ENCODE results near the gene SZT2. TPM values are rescaled to one million over a fixed set of nuclear protein-coding genes. Genes with fewer than 3 reads are reported as not detected.

Gene SZT2
- total RNA-seq: 10 to 100 TPM; 66.6 to 74.3 TPM

DNA sequence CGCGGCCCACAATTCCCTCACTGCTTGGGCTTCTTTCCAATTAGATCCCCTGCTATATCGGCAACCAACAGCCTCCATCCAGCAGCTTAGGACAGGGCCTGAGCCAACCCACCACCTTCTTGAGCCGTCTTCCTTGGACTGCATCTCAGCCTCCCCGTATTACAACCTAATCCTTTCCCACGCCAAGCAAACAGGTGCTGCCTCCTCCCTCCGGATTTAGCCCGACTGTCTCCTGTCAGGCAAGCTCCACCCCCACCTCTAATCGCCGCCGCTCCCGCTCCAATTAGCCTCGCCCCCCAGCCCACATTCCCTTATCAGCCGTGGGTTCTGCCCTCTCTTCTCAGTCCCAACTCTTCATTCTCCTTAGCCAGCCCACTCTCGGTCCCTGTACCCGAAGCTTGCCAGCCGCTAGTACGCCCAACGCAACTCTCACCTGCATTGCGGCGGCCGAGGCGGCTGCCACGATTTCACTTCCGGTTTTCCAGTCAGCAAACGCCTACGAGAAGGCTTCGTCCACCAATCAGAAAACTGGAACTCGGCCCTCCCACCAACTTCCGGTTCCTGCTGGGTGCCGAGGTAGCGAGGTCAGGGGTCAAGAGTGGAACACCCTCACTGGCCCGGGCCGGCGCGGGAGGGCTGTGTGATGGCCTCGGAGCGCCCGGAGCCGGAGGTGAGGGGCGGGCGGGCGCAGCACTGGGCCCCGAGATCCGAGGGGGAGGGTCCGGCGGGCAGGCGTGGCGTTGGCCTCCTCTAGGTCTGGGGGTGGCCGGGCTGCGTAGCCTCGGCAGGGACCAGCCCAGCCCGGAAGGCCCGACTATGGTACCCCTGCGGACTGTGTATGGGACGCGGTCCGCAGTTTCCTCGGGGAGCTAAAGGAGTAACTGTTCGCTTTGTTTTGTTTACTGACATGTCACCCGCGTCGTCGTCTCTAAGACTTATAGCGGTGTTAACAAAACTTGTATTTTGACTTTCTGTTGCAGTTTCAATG, at the start of gene SZT2, which contains the start of gene MED8:
Gene SZT2, plus strand, starts transcription at position 574 of the 988 bp plus-strand sequence. Its CDS starts 70 bp downstream, at position 644.
Gene MED8, minus strand, starts transcription at position 475 of the 988 bp plus-strand sequence. Its CDS starts 36 bp downstream, at position 439.
- peak within 1 kb of the TSS; percentile 97 for H3K27ac Mint-ChIP-seq
- peak within 1 kb of the TSS; percentile 98 for H3K4me3 Mint-ChIP-seq
- H3K9me3 Mint-ChIP-seq: no peaks in the 10 kb centered on the region
- ChIA-PET POLR2A (interaction anchor here (0.6 kb wide), 1 partner anchor 163 kb away, joined by 3 read pairs; no protein-coding TSS in a partner anchor), CTCF (interaction anchor here (1.0 to 1.7 kb wide), 5 partner anchors 13 to 36 kb away, joined by 3 to 5 read pairs (median 4); no protein-coding TSS in a partner anchor)
- peak; percentile 94 for DNase-seq
- peaks cover 42% of the 10 kb centered on the region for H3K4me1 Mint-ChIP-seq
- peaks cover 22% of the 10 kb centered on the region for H3K36me3 Mint-ChIP-seq (ENCODE audit: low read depth)
- H3K27me3 Mint-ChIP-seq: no peaks in the 10 kb centered on the region

DNA sequence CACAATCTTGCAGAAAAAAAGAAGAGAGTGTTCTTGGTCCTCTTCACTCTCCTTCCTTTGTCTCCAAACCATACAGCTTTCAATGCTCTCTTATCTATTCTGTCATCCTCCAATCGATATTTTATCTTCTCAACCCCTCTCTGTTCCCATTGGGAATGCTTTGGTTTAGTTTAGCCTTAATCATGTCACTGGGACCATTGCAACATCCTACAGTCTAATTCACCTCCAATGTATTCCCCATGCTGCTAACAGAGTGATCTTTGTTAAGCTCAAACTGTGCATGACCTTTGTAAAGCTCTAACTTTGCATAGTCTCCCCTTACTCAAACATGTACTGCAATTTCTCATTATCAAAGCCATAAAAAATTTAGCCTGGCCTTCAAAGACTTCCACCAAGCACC, 49.1 kb upstream of the SZT2 start:
- Mint-ChIP-seq H3K27ac (no peak overlapping the region), H3K4me1 (no peaks in the 10 kb centered on the region), H3K36me3 (ENCODE audit: low read depth) (no peaks in the 10 kb centered on the region), H3K27me3 (no peaks in the 10 kb centered on the region), H3K4me3 (no peak overlapping the region), H3K9me3 (no peaks in the 10 kb centered on the region)
- ChIA-PET POLR2A (no interaction called here), CTCF (interaction anchor here (0.7 to 1.0 kb wide), 2 partner anchors 17 kb away, joined by 3 read pairs; no protein-coding TSS in a partner anchor)
- no peak for DNase-seq

DNA sequence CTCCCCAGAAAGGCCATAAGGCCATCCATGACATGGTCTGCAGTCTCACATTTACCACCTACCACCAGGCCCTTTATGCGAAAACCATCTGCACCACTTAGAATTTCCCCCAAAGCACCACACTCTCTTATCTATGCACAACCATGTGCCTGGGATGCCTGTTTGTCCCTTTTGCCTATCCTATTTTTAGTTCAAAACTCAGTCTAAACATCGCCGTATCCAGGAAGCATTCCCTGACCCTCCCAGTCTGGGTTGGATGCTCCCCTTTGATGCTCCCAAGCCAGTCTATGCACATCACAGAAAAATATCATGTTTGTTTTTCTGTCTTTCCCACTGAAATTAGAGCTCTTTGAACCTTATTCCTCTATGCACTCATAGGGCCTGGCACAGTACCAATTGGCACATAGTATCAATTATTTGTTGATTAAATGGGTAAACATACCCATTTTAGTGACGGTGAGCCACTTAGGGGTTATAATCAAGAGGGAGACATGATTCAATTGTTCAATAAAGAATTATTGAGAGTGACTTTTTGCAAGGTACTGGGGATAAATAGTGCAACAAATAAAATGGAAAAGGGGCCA, 45.3 kb upstream of the SZT2 start:
- DNase-seq: no peak
- ChIA-PET POLR2A (no interaction called here), CTCF (no interaction called here)
- Mint-ChIP-seq H3K4me1 (peaks cover 2% of the 10 kb centered on the region), H3K4me3 (no peak overlapping the region), H3K27me3 (no peaks in the 10 kb centered on the region), H3K36me3 (ENCODE audit: low read depth) (no peaks in the 10 kb centered on the region), H3K27ac (no peak overlapping the region), H3K9me3 (no peaks in the 10 kb centered on the region)

DNA sequence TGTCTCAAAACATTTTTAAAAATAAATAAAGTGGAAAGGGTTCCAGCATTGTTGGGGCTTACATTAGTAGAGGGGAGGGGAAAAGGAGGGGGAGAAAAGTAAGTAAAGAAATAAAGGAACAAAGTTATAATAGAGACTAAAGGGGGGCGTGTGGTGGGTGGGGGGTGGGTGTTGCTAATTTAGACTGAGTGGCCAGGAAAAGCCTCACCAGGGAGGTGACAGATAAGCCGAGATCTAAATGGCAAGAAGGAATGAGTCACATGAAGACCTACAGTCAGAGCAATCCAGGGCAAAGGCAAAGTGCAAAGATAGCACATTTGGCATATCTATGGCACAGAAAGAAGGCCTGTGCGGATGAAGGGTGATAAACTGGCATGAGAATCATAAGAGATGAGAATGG, 44.6 kb upstream of the SZT2 start:
- no peak overlapping the region for H3K4me3 Mint-ChIP-seq
- ChIA-PET CTCF (no interaction called here), POLR2A (no interaction called here)
- no peaks in the 10 kb centered on the region for H3K27me3 Mint-ChIP-seq
- H3K9me3 Mint-ChIP-seq: no peaks in the 10 kb centered on the region
- H3K27ac Mint-ChIP-seq: no peak overlapping the region
- no peak for DNase-seq
- no peaks in the 10 kb centered on the region for H3K36me3 Mint-ChIP-seq (ENCODE audit: low read depth)
- H3K4me1 Mint-ChIP-seq: peaks cover 9% of the 10 kb centered on the region

DNA sequence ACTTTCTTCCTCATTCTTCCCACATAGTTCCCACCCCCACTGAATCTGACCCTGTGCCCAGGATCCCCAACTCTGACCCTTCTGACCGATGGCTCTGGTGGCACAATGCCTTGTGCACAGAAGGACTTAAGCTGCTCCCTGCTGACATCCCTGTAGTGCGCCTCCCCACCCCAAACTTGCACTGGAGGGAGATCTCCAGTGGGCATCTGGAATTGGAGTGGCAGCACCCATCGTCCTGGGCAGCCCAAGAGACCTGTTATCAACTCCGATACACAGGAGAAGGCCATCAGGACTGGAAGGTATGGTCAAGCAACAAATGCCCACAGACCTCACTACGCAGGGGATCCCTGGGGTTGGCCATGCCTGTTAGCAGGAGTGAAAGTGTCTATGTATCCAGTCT, 43.1 kb upstream of the SZT2 start:
- Mint-ChIP-seq H3K4me3 (no peak overlapping the region), H3K4me1 (peaks cover 11% of the 10 kb centered on the region), H3K27ac (no peak overlapping the region), H3K36me3 (ENCODE audit: low read depth) (no peaks in the 10 kb centered on the region), H3K9me3 (no peaks in the 10 kb centered on the region), H3K27me3 (no peaks in the 10 kb centered on the region)
- ChIA-PET POLR2A (no interaction called here), CTCF (no interaction called here)
- DNase-seq: no peak

DNA sequence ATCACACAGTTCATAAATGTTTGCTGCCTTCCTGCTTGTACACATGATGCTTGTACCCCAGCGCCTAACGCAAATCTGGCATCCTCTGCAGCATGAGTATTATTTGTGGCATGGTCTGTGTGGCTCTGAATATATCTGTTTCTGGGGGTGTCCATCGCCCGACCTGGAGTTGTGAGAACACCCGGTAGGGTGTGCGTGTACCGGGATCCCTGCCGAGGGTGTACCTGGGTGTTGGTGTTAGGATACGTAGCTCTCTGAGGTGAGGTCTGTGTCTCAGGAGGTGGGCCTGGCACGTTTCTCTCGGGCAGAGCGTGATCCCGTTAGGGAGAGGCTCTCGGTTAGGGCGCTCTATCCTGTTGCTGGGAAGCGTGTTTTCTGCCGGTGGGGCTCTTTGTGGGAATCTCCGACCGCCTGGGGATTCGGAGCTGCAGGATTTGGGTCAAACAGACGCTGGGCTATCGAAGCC, 41.3 kb upstream of the SZT2 start:
- no peaks in the 10 kb centered on the region for H3K36me3 Mint-ChIP-seq (ENCODE audit: low read depth)
- no peak overlapping the region for H3K27ac Mint-ChIP-seq
- peaks cover 17% of the 10 kb centered on the region for H3K4me1 Mint-ChIP-seq
- no peak for DNase-seq
- ChIA-PET POLR2A (interaction anchor here (0.6 to 1.4 kb wide), 2 partner anchors 19 to 1438 kb away, joined by 3 to 4 read pairs; partner anchors contain the start of gene ELOVL1), CTCF (no interaction called here)
- H3K9me3 Mint-ChIP-seq: no peaks in the 10 kb centered on the region
- no peaks in the 10 kb centered on the region for H3K27me3 Mint-ChIP-seq
- peak overlapping the region; percentile 42 for H3K4me3 Mint-ChIP-seq

DNA sequence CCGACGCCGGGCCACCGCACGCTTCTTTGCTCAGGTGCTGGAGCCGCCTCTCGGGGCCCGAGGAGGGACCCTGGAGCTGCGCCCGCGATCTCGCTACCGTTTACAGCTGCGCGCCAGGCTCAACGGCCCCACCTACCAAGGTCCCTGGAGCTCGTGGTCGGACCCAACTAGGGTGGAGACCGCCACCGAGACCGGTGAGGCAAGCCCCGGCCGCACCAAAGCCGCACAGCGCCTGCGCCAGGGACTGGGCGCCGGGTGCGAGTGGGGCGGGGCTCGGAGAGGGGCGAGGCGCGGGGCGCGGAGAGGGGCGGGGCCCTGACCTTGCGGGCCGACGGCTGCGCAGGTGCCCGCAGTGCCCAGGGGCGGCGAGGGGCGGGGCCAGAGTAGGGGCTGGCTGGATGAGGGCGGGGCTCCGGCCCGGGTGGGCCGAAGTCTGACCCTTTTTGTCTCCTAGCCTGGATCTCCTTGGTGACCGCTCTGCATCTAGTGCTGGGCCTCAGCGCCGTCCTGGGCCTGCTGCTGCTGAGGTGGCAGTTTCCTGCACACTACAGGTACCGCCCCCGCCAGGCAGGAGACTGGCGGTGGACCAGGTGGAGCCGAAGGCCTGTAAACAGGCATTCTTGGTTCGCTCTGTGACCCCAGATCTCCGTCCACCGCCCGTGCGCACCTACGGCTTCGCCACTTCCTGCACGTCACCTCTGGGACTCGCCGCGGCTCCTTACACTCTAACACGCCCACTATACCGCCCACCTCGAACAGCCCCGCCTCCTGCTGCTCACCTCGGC, 40.7 kb upstream of the SZT2 start:
- Mint-ChIP-seq H3K36me3 (ENCODE audit: low read depth) (no peaks in the 10 kb centered on the region), H3K9me3 (no peaks in the 10 kb centered on the region), H3K4me3 (peak overlapping the region; percentile 74), H3K4me1 (peaks cover 17% of the 10 kb centered on the region), H3K27me3 (no peaks in the 10 kb centered on the region), H3K27ac (peak overlapping the region; percentile 91)
- DNase-seq: peak; percentile 76
- ChIA-PET POLR2A (interaction anchor here (1.4 kb wide), 1 partner anchor 19 kb away, joined by 3 read pairs; the partner anchor contains the start of gene ELOVL1), CTCF (no interaction called here)

DNA sequence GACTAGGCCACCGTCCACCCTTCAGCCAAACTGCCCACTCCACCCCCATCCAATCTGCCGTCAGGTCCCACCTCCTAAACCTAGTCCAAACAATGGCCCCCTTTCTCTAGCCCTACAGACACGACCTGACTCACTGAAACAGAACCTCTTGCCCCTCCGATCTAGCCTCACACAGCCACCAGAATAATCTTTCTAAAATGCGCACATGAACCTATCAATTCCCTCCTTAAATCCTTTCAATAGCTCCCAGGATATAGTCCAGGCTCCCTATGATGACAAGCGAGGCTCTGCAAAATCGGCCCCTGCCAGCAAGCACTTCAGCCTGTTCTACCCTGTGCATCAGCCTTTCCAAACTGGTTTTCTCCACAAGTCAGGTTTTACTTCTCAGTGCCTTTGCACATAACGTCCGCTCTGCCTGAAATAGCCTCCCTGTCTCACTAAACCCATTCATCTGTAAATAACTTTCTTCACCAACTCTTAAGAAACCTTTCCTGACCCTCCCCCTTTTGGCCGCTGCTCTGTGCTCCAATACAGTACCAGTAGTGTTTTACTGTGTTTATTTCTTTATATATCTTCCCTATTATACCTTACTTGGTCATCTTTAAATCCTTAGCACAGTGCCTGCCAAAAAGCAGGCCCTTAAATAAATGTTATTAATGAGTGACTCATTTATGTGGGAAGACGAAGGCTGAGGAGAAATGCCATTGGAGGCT, 39.9 kb upstream of the SZT2 start:
- ChIA-PET POLR2A (interaction anchor here (1.4 kb wide), 1 partner anchor 18 kb away, joined by 3 read pairs; the partner anchor contains the start of gene ELOVL1), CTCF (no interaction called here)
- Mint-ChIP-seq H3K36me3 (ENCODE audit: low read depth) (no peaks in the 10 kb centered on the region), H3K27me3 (no peaks in the 10 kb centered on the region), H3K4me1 (peaks cover 17% of the 10 kb centered on the region), H3K9me3 (no peaks in the 10 kb centered on the region), H3K4me3 (peak overlapping the region; percentile 74), H3K27ac (peak overlapping the region; percentile 91)
- no peak for DNase-seq

DNA sequence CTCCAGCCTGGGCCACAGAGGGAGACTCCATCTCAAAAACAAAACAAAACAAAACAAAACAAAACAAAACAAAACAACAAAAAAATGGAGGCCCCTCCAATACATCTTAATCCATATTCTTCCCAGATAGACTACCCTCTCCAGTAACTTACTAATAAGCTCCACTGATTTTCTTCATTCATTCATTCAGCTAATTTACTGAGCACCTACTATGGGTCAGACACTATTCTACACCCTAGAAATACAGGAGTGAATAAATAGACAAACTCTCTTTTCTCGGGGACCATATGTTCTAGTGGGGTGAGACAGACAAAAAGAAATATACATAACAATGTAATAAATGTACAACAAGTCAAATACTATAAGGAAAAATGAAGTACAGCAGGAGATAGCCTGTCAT, 38.7 kb upstream of the SZT2 start:
- Mint-ChIP-seq H3K9me3 (no peaks in the 10 kb centered on the region), H3K27ac (no peak overlapping the region), H3K27me3 (no peaks in the 10 kb centered on the region), H3K4me3 (no peak overlapping the region), H3K4me1 (peaks cover 17% of the 10 kb centered on the region), H3K36me3 (ENCODE audit: low read depth) (no peaks in the 10 kb centered on the region)
- DNase-seq: no peak
- POLR2A ChIA-PET: no interaction called here
- CTCF ChIA-PET: interaction anchor here (1.2 kb wide), 1 partner anchor 16 kb away, joined by 3 read pairs; the partner anchor contains the start of gene ELOVL1

DNA sequence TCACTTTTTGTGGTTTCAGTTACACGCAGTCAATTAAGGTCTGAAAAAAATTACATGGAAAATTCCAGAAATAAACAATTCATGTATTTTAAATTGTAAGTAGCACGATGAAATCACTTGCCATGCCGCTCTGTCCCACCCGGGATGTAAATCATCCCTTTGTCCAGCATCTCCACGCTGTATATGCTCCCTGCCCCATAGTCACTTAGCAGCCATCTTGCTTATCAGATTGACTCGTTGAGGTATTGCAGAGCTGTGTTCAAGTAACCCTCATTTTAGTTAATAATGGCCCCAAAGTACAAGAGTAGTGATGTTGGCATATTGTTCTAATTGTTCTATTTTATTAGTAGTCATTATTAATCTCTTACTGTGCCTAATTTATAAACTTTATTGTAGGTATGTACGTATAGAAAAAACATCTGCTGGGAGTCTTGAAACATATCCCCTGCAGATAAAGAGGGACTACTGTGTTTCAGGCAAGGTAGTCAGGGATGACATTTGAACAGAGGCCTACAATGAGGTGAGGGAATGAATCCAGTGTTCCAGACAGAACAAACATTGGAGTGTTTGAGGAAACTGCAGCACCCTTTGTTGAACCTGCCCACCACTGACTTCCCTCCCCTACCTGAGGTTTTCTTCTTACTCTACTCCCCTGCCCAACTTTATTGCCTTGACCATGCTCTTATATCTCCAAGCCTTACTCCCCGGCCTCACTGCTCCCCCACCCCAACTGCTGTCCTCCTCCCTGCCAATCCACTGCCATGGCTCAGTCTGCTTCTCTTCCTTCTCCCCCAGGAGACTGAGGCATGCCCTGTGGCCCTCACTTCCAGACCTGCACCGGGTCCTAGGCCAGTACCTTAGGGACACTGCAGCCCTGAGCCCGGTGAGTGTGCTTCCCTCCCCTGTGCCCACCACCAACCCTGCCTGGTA, 38.0 kb upstream of the SZT2 start:
- CTCF ChIA-PET: interaction anchor here (1.2 kb wide), 1 partner anchor 16 kb away, joined by 3 read pairs; the partner anchor contains the start of gene ELOVL1
- POLR2A ChIA-PET: no interaction called here

DNA sequence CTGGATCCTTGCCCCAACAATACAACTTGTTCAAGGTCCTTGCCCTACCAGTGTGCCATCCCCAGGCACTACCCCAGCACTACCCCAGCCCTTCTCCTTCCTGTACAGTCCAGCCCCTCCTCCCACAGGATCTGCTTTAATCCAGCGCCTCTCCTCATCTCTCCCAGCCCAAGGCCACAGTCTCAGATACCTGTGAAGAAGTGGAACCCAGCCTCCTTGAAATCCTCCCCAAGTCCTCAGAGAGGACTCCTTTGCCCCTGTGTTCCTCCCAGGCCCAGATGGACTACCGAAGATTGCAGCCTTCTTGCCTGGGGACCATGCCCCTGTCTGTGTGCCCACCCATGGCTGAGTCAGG, 37.4 kb upstream of the SZT2 start:
- DNase-seq: no peak
- Mint-ChIP-seq H3K36me3 (ENCODE audit: low read depth) (peaks cover 2% of the 10 kb centered on the region), H3K27ac (peak overlapping the region; percentile 11), H3K9me3 (no peaks in the 10 kb centered on the region), H3K27me3 (no peaks in the 10 kb centered on the region), H3K4me3 (no peak overlapping the region), H3K4me1 (peaks cover 23% of the 10 kb centered on the region)
- POLR2A ChIA-PET: no interaction called here
- CTCF ChIA-PET: no interaction called here

More for the DNA sequence above, 38.0 kb upstream of the SZT2 start:
- DNase-seq: no peak
- H3K4me3 Mint-ChIP-seq: no peak overlapping the region
- H3K27ac Mint-ChIP-seq: no peak overlapping the region
- H3K4me1 Mint-ChIP-seq: peaks cover 17% of the 10 kb centered on the region
- H3K27me3 Mint-ChIP-seq: no peaks in the 10 kb centered on the region
- no peaks in the 10 kb centered on the region for H3K36me3 Mint-ChIP-seq (ENCODE audit: low read depth)
- H3K9me3 Mint-ChIP-seq: no peaks in the 10 kb centered on the region

Measured in activated CD4-positive, alpha-beta T cell treated with anti-CD3 and anti-CD28 coated beads, Interleukin-2, amount 10 ng/mL, durations not matched to agents 7 days and 5 days (primary cell).